Measurements from ENCODE around the gene ARID5B.

The ARID5B gene

GRCh38 chr10:62067560-62067959 lies 166.1 kb downstream of the ARID5B start:
- no peak overlapping the region for H3K9ac ChIP-seq
- no peaks in the 10 kb centered on the region for H3K27me3 ChIP-seq (ENCODE audit: control insufficient read depth, insufficient read depth, low read length)
- H3K4me2 ChIP-seq (ENCODE audit: low read length), result no peak overlapping the region
- H3K4me1 ChIP-seq, result no peaks in the 10 kb centered on the region
- no peaks in the 10 kb centered on the region for H3K79me2 ChIP-seq
- no peak overlapping the region for H2AFZ ChIP-seq
- no peaks in the 10 kb centered on the region for H3K36me3 ChIP-seq (ENCODE audit: control insufficient read depth, insufficient read depth, low read length)
- TF ChIP-seq, protein P1, sequence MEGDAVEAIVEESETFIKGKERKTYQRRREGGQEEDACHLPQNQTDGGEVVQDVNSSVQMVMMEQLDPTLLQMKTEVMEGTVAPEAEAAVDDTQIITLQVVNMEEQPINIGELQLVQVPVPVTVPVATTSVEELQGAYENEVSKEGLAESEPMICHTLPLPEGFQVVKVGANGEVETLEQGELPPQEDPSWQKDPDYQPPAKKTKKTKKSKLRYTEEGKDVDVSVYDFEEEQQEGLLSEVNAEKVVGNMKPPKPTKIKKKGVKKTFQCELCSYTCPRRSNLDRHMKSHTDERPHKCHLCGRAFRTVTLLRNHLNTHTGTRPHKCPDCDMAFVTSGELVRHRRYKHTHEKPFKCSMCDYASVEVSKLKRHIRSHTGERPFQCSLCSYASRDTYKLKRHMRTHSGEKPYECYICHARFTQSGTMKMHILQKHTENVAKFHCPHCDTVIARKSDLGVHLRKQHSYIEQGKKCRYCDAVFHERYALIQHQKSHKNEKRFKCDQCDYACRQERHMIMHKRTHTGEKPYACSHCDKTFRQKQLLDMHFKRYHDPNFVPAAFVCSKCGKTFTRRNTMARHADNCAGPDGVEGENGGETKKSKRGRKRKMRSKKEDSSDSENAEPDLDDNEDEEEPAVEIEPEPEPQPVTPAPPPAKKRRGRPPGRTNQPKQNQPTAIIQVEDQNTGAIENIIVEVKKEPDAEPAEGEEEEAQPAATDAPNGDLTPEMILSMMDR (IDR thresholded peaks at IDR 0.05), result no peak
- H3K4me3 ChIP-seq (ENCODE audit: low read depth, low read length), result no peak overlapping the region
- H3K27ac ChIP-seq, result no peak overlapping the region
- no peaks in the 10 kb centered on the region for H3K9me3 ChIP-seq (ENCODE audit: control insufficient read depth, low read length)

DNA sequence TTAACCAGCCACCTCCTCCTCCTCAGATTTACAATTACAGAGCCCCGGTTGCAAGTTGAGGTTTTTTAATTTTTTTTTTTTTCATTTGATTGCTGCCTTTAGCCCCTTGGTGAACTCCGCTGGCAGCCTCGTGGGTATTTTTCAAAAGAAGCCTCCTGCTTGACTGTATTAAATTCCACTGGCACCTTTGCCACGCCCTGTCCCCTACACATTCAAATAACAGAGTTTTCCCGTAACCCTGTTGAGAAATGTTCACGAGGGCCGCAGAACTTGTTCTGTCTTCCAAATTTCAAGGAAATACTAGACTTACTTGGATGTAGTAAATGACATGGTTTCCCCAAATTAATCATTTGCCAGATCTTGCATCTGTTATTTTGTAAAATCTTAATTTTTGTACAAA lies 167.0 kb downstream of the ARID5B start:
- Histone ChIP-seq H3K27ac (no peak overlapping the region), H2AFZ (no peak overlapping the region), H3K36me3 (ENCODE audit: control insufficient read depth, insufficient read depth, low read length) (no peaks in the 10 kb centered on the region), H3K9ac (no peak overlapping the region), H3K4me1 (no peaks in the 10 kb centered on the region), H3K4me3 (ENCODE audit: low read depth, low read length) (no peak overlapping the region), H3K4me2 (ENCODE audit: low read length) (no peak overlapping the region), H3K79me2 (no peaks in the 10 kb centered on the region), H3K27me3 (ENCODE audit: control insufficient read depth, insufficient read depth, low read length) (no peaks in the 10 kb centered on the region), H3K9me3 (ENCODE audit: control insufficient read depth, low read length) (no peaks in the 10 kb centered on the region)
- TF ChIP-seq, protein P1 (IDR thresholded peaks at IDR 0.05), result no peak

GRCh38 chr10:62069452-62070178 lies 168.1 kb downstream of the ARID5B start:
- no peaks in the 10 kb centered on the region for H3K79me2 ChIP-seq
- no peak overlapping the region for H3K27ac ChIP-seq
- no peak overlapping the region for H2AFZ ChIP-seq
- no peaks in the 10 kb centered on the region for H3K9me3 ChIP-seq (ENCODE audit: control insufficient read depth, low read length)
- no peak overlapping the region for H3K4me3 ChIP-seq (ENCODE audit: low read depth, low read length)
- TF ChIP-seq, protein P1 (IDR thresholded peaks at IDR 0.05), result no peak
- no peak overlapping the region for H3K4me2 ChIP-seq (ENCODE audit: low read length)
- no peaks in the 10 kb centered on the region for H3K36me3 ChIP-seq (ENCODE audit: control insufficient read depth, insufficient read depth, low read length)
- no peak overlapping the region for H3K9ac ChIP-seq
- H3K4me1 ChIP-seq, result no peaks in the 10 kb centered on the region
- no peaks in the 10 kb centered on the region for H3K27me3 ChIP-seq (ENCODE audit: control insufficient read depth, insufficient read depth, low read length)

DNA sequence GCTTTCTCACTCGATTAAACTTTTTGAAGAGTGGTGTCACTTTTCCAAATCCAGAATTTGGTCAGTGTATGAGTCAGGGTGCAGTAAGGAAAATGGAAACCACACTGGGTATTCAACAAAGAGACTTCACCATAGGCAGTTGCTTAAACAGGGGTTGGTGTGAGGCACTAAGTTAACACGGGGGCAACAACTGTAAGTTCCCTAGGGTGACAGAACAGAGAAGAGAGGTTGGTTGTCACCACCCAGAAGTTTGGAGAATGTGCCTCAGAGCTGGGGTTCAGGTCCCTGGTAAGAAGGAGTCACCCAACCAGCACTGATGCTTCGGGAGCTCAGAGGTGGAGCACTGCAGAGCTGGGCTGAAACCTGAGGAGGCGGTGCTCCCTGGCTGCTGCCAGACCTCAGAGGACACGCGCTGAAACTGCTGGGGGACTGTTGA lies 170.4 kb downstream of the ARID5B start:
- Histone ChIP-seq H3K4me1 (peaks cover 1% of the 10 kb centered on the region), H3K9me3 (ENCODE audit: control insufficient read depth, low read length) (no peaks in the 10 kb centered on the region), H3K9ac (no peak overlapping the region), H3K27me3 (ENCODE audit: control insufficient read depth, insufficient read depth, low read length) (no peaks in the 10 kb centered on the region), H3K27ac (no peak overlapping the region), H3K4me2 (ENCODE audit: low read length) (no peak overlapping the region), H3K79me2 (no peaks in the 10 kb centered on the region), H3K36me3 (ENCODE audit: control insufficient read depth, insufficient read depth, low read length) (no peaks in the 10 kb centered on the region), H3K4me3 (ENCODE audit: low read depth, low read length) (no peak overlapping the region), H2AFZ (no peak overlapping the region)
- TF ChIP-seq, protein P1 (IDR thresholded peaks at IDR 0.05), result no peak

DNA sequence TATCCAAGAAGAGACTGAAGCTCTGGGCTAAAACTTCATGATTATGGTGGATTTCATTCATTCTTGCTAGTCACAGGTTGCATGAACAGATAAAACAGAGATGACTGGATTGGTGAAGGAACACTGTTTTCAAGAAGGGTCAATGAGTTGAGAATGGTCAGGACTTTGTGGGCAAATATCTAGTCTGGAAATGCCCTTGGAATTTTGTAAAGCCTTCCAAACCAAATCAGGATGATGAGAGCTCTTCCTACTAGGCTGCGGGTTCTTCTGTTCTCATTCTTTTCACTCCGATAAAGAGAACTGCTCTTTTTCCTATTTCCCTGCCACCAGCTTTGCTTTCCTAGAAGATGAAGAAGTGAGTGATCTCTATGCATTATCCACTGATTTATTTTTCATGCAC lies 171.4 kb downstream of the ARID5B start:
- peaks cover 2% of the 10 kb centered on the region for H3K4me1 ChIP-seq
- H3K27me3 ChIP-seq (ENCODE audit: control insufficient read depth, insufficient read depth, low read length), result no peaks in the 10 kb centered on the region
- H3K79me2 ChIP-seq, result no peaks in the 10 kb centered on the region
- no peaks in the 10 kb centered on the region for H3K36me3 ChIP-seq (ENCODE audit: control insufficient read depth, insufficient read depth, low read length)
- TF ChIP-seq, protein P1 (IDR thresholded peaks at IDR 0.05), result no peak
- H3K4me3 ChIP-seq (ENCODE audit: low read depth, low read length), result no peak overlapping the region
- no peak overlapping the region for H2AFZ ChIP-seq
- no peak overlapping the region for H3K27ac ChIP-seq
- H3K9ac ChIP-seq, result no peak overlapping the region
- H3K9me3 ChIP-seq (ENCODE audit: control insufficient read depth, low read length), result no peaks in the 10 kb centered on the region
- H3K4me2 ChIP-seq (ENCODE audit: low read length), result no peak overlapping the region

Data from parathyroid adenoma (tissue), 2 donors.